ENCODE results near the gene KDM1B. TPM values are rescaled to one million over a fixed set of nuclear protein-coding genes. Genes with fewer than 3 reads are reported as not detected.

The KDM1B gene, protein sequence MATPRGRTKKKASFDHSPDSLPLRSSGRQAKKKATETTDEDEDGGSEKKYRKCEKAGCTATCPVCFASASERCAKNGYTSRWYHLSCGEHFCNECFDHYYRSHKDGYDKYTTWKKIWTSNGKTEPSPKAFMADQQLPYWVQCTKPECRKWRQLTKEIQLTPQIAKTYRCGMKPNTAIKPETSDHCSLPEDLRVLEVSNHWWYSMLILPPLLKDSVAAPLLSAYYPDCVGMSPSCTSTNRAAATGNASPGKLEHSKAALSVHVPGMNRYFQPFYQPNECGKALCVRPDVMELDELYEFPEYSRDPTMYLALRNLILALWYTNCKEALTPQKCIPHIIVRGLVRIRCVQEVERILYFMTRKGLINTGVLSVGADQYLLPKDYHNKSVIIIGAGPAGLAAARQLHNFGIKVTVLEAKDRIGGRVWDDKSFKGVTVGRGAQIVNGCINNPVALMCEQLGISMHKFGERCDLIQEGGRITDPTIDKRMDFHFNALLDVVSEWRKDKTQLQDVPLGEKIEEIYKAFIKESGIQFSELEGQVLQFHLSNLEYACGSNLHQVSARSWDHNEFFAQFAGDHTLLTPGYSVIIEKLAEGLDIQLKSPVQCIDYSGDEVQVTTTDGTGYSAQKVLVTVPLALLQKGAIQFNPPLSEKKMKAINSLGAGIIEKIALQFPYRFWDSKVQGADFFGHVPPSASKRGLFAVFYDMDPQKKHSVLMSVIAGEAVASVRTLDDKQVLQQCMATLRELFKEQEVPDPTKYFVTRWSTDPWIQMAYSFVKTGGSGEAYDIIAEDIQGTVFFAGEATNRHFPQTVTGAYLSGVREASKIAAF
- total RNA-seq: 16.4 TPM
- polyA plus RNA-seq (ENCODE audit: insufficient read depth in 1 of 8, insufficient read length in 8 of 8, low replicate concordance in 1 of 8): 10 to 100 TPM; 16.3 to 29.7 (median 22.9) TPM
- long read RNA-seq, donor 1: 0 reads
- long read RNA-seq, donor 2: 0 reads
- long read RNA-seq, donor 3, partial matches to known transcripts: 14 of 20 reads
- long read RNA-seq, donor 3, other reads (novel, unspliced or antisense): 6 of 20 reads
- long read RNA-seq, donor 4, partial matches to known transcripts: 5 of 5 reads
- long read RNA-seq, donor 4, other reads (novel, unspliced or antisense): 0 of 5 reads
- long read RNA-seq, donor 5, partial matches to known transcripts: 18 of 18 reads
- long read RNA-seq, donor 5, other reads (novel, unspliced or antisense): 0 of 18 reads
- long read RNA-seq, donor 6: 0 reads
- long read RNA-seq, donor 7: 0 reads
- long read RNA-seq, donor 8: 0 reads
- long read RNA-seq, donor 9: 0 reads
- long read RNA-seq, donor 10, partial matches to known transcripts: 22 of 22 reads
- long read RNA-seq, donor 10, other reads (novel, unspliced or antisense): 0 of 22 reads
- long read RNA-seq, donor 11: 0 reads

DNA sequence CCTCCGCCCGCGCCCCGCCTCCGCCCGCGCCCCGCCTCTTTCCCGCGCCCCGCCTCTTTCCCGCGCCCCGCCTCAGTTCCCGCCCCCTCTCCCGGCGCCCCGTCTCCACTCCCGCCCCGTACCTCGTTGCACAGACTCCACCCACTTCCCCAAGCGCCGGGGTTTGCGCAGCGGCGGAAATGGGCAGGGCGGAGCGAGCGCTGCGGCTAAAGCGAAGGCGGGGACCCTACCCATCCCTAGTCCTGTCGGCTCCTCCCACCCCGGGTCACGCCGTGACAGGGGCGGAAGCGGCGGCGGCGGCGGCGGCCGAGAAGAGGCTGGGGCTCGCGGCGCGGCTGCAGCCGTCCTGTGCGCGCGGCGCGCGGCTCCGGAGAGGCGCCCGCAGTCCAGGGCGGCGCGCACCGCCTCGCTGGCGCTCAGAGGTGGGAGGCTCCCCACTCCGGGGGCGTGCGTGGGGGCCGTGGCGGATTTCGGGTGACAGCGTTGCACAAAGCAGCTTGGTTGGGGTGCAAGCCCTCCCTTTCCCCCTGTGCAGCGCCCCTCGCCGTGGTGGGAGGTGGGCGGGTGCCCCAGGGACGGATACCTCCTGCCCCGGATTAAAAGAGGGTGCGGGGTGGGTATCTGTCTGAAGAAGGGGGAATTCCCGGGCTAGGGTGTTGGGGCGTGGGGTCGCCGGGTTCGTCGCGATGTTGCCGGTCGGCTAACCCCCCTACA lies at the start of gene KDM1B:
KDM1B (plus strand) TSS at position 273 of the 714 bp plus-strand sequence. CDS start 4,474 bp downstream, outside the sequence.
- no peaks in the 10 kb centered on the region for H3K9me3 ChIP-seq (replicated peaks; ENCODE audit: control insufficient read depth, low read depth, low read length)
- WGBS (ENCODE audit: insufficient coverage): under 1% methylated on average over 65 of the region's 87 CpGs
- H3K4me1 ChIP-seq (ENCODE audit: control insufficient read depth, insufficient read depth, low read length): peaks cover 8% of the 10 kb centered on the region
- peak; percentile 99 for DNase-seq
- peaks cover 2% of the 10 kb centered on the region for H3K36me3 ChIP-seq (ENCODE audit: control insufficient read depth, insufficient read depth, low read length)
- H3K27ac ChIP-seq (ENCODE audit: low read length): peak within 1 kb of the TSS; percentile 92
- H3K4me3 ChIP-seq (ENCODE audit: low read length): peak within 1 kb of the TSS; percentile 98
- no peaks in the 10 kb centered on the region for H3K27me3 ChIP-seq (ENCODE audit: control insufficient read depth, insufficient read depth, low read length)

DNA sequence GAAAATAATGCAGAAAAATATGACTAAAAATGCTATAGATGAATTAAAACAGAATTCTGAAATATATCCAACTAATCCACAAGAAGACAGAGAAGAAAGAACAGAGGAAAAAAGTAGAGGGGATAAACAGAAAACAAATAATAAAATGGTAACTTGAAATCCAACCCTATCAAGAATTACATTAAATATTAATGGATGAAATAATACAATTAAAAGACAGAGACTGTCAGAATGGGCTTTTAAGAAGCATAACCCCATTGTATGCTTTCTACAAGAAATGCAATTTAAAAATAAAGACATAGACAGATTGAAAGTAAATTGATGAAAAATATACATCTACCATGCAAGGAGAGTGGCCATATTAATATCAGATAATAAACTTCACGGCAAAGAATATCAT lies 48.2 kb upstream of the KDM1B start:
- no peaks in the 10 kb centered on the region for H3K36me3 ChIP-seq (ENCODE audit: control insufficient read depth, insufficient read depth, low read length)
- no peak for DNase-seq
- no CpG with 5 or more reads among the region's 1 CpG for WGBS (ENCODE audit: insufficient coverage)

DNA sequence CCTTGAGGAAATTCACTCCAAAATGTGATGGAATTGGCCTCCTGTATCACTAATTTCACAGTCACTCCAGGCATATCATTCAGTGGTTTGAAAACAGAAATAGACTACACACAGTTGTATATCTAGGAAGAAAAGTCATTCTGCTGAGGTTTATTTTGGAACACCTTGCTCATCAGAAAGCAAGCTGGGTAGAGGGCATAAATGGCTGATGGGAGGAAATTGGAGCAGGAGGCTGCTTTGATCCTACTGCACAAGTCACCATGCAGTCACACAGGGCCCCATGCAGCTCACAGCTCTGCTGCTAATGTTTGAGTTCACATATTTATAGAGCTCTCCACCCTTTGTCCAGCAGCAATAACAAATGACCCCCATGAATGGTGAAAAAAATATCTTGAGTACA lies 45.1 kb upstream of the KDM1B start:
- Histone ChIP-seq H3K4me3 (ENCODE audit: low read length) (no peak overlapping the region), H3K4me1 (ENCODE audit: control insufficient read depth, insufficient read depth, low read length) (no peaks in the 10 kb centered on the region), H3K27ac (ENCODE audit: low read length) (peak overlapping the region; percentile 65), H3K9me3 (replicated peaks; ENCODE audit: control insufficient read depth, low read depth, low read length) (no peaks in the 10 kb centered on the region), H3K27me3 (ENCODE audit: control insufficient read depth, insufficient read depth, low read length) (no peaks in the 10 kb centered on the region), H3K36me3 (ENCODE audit: control insufficient read depth, insufficient read depth, low read length) (no peaks in the 10 kb centered on the region)
- peak; percentile 55 for DNase-seq

More for the DNA sequence above, 48.2 kb upstream of the KDM1B start:
- Histone ChIP-seq H3K27ac (ENCODE audit: low read length) (no peak overlapping the region), H3K27me3 (ENCODE audit: control insufficient read depth, insufficient read depth, low read length) (no peaks in the 10 kb centered on the region), H3K4me3 (ENCODE audit: low read length) (no peak overlapping the region), H3K9me3 (replicated peaks; ENCODE audit: control insufficient read depth, low read depth, low read length) (no peaks in the 10 kb centered on the region), H3K4me1 (ENCODE audit: control insufficient read depth, insufficient read depth, low read length) (no peaks in the 10 kb centered on the region)

DNA sequence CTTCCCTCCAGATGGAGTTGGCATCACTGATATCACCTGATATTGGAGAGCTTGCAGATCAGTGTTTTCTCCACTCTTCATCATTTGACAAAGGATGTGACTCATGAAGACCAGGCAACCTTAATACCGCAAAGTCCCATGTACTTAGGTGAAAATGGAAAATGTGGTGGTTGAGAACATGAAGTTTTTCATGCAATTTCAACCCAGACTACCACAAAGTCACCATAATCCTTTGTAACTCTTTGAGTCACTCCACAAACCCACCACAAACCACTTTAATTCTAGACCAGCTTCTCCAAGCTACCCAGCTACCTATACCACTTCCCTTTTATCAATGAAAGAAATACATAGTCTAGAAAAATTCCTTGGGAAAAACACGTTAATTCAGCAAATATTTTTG lies 39.9 kb upstream of the KDM1B start:
- no peaks in the 10 kb centered on the region for H3K27me3 ChIP-seq (ENCODE audit: control insufficient read depth, insufficient read depth, low read length)
- H3K4me1 ChIP-seq (ENCODE audit: control insufficient read depth, insufficient read depth, low read length): no peaks in the 10 kb centered on the region
- H3K27ac ChIP-seq (ENCODE audit: low read length): no peak overlapping the region
- no CpG with 5 or more reads among the region's 2 CpGs for WGBS (ENCODE audit: insufficient coverage)
- no peak overlapping the region for H3K4me3 ChIP-seq (ENCODE audit: low read length)
- no peaks in the 10 kb centered on the region for H3K36me3 ChIP-seq (ENCODE audit: control insufficient read depth, insufficient read depth, low read length)
- no peaks in the 10 kb centered on the region for H3K9me3 ChIP-seq (replicated peaks; ENCODE audit: control insufficient read depth, low read depth, low read length)
- no peak for DNase-seq

DNA sequence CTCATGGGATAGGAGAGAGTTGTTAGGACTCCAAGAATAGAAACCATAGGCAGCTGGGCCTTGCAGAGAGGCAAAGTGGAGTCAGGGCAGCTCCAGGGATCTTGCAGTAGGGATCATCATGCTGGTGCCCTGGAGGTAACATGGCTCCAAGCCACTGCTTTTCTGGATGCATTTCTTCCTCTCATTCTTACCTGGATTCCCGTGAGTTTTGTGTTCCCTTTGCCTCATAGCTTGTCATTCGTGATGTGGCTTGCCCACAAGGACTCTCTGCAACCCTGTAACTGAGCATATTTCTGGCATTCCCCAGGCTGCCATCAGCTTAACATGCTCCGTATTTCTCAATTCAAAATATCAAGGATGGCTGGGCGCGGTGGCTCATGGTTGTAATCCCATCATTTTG lies 38.1 kb upstream of the KDM1B start:
- Histone ChIP-seq H3K4me3 (ENCODE audit: low read length) (no peak overlapping the region), H3K4me1 (ENCODE audit: control insufficient read depth, insufficient read depth, low read length) (peaks cover 2% of the 10 kb centered on the region), H3K27ac (ENCODE audit: low read length) (no peak overlapping the region), H3K9me3 (replicated peaks; ENCODE audit: control insufficient read depth, low read depth, low read length) (peaks cover 4% of the 10 kb centered on the region), H3K36me3 (ENCODE audit: control insufficient read depth, insufficient read depth, low read length) (no peaks in the 10 kb centered on the region), H3K27me3 (ENCODE audit: control insufficient read depth, insufficient read depth, low read length) (no peaks in the 10 kb centered on the region)
- WGBS (ENCODE audit: insufficient coverage): 79% methylated on average over 5 of the region's 5 CpGs
- no peak for DNase-seq

DNA sequence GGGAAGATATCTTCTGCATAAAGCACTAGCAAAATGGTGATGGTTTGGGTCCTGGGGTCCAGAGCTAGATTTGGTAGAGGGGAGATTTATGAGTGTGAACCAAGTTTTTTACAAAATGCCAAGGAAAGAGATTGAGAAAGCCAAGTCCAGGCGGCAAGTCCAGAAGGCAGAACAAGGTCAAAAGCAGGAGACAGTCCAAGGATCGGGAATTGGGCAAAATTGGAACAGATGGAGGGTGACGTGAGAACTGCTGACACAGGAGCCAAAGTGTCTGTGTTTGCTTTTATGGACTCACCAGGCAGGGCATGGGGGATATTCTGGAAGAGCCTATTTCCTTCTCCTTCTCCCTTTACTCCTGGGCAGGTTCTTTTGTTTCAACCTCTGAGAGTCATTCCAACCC lies 36.9 kb upstream of the KDM1B start:
- WGBS (ENCODE audit: insufficient coverage): 56% methylated on average over 2 of the region's 3 CpGs

DNA sequence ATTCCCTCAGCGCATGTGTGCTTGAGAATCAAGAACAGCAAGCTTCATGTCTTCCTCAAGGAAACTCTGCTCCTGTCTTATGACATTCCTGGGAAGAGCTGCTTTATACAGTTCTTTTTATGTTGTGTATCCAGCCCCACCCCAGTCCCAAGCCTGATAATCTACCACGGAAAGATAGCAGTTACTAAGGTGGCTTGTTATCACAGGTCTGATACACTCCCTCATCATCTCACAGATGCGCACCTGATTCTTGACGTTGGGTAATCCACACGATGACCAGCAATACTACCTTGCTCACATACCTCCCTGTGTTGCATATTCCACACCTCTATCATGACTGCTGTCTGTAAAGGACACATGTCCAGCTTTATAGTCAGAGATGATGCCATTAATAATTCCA lies 36.0 kb upstream of the KDM1B start:
- H3K9me3 ChIP-seq (replicated peaks; ENCODE audit: control insufficient read depth, low read depth, low read length): peaks cover 4% of the 10 kb centered on the region
- H3K4me1 ChIP-seq (ENCODE audit: control insufficient read depth, insufficient read depth, low read length): peaks cover 7% of the 10 kb centered on the region
- H3K4me3 ChIP-seq (ENCODE audit: low read length): no peak overlapping the region
- 100% methylated on average over 1 of the region's 5 CpGs for WGBS (ENCODE audit: insufficient coverage)
- no peaks in the 10 kb centered on the region for H3K27me3 ChIP-seq (ENCODE audit: control insufficient read depth, insufficient read depth, low read length)
- no peak for DNase-seq
- H3K36me3 ChIP-seq (ENCODE audit: control insufficient read depth, insufficient read depth, low read length): no peaks in the 10 kb centered on the region
- no peak overlapping the region for H3K27ac ChIP-seq (ENCODE audit: low read length)

More for the DNA sequence above, 36.9 kb upstream of the KDM1B start:
- H3K4me3 ChIP-seq (ENCODE audit: low read length): no peak overlapping the region
- H3K9me3 ChIP-seq (replicated peaks; ENCODE audit: control insufficient read depth, low read depth, low read length): peaks cover 4% of the 10 kb centered on the region
- H3K27ac ChIP-seq (ENCODE audit: low read length): no peak overlapping the region
- no peaks in the 10 kb centered on the region for H3K27me3 ChIP-seq (ENCODE audit: control insufficient read depth, insufficient read depth, low read length)
- peaks cover 7% of the 10 kb centered on the region for H3K4me1 ChIP-seq (ENCODE audit: control insufficient read depth, insufficient read depth, low read length)
- no peak for DNase-seq
- H3K36me3 ChIP-seq (ENCODE audit: control insufficient read depth, insufficient read depth, low read length): no peaks in the 10 kb centered on the region

DNA sequence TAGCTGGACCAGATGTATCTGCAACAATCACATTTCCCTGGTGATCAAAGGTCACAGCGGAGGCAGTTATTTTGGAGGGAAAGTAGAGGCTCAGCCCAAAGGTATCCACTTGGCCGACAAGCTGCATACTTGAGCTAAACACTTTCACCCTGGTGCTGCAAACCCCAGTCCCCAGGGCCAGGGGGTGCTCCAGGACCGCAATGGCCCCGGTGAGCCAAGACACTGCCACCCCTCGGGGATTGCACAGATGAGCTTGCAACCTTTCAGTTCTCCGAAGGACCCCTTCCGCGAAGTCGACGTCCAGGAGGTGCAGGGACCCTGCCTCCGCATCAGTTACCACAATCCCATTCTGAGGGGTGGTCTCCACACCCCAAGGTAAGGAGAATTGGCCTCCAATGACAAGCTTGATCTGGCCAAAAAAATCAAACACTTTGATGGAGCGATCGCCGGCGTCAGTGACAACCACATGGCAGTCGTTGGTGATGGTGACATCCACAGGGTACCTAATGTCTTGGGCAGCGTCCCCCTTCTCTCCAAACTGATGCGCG lies 33.6 kb upstream of the KDM1B start:
- Histone ChIP-seq H3K9me3 (replicated peaks; ENCODE audit: control insufficient read depth, low read depth, low read length) (peaks cover 4% of the 10 kb centered on the region), H3K36me3 (ENCODE audit: control insufficient read depth, insufficient read depth, low read length) (no peaks in the 10 kb centered on the region), H3K27me3 (ENCODE audit: control insufficient read depth, insufficient read depth, low read length) (no peaks in the 10 kb centered on the region), H3K27ac (ENCODE audit: low read length) (no peak overlapping the region), H3K4me1 (ENCODE audit: control insufficient read depth, insufficient read depth, low read length) (peaks cover 7% of the 10 kb centered on the region), H3K4me3 (ENCODE audit: low read length) (no peak overlapping the region)
- no peak for DNase-seq
- 60% methylated on average over 17 of the region's 19 CpGs for WGBS (ENCODE audit: insufficient coverage)
